Vagina (tissue), 2 donors: ENCODE results near the gene B4GALNT3.

Experiments
- CTCF ChIP-seq, 3 experiments: fragments of 450-650 bp in 2 of 3; fragments of 200-600 bp in 1 of 3; sonication (generic) in 1 of 3; IDR thresholded peaks; one replicate each; pipeline ENCODE4 v1.5.1; 2017 to 2019; ENCODE audit warnings: antibody characterized with exemption in 3 of 3, mild to moderate bottlenecking in 2 of 3, moderate library complexity in 2 of 3
- POLR2AphosphoS5 ChIP-seq, 2 donors: sonication (generic); formaldehyde crosslinking; IDR thresholded peaks; one replicate each; pipeline ENCODE4 v1.9.0; 2017; ENCODE audit warnings: antibody characterized with exemption in 2 of 2, mild to moderate bottlenecking in 2 of 2, low read depth in 1 of 2; ENCODE audit not compliant: insufficient read depth in 1 of 2

- no peak for TF ChIP-seq CTCF (IDR thresholded peaks at IDR 0.05)
- TF ChIP-seq POLR2AphosphoS5 (IDR thresholded peaks at IDR 0.05; ENCODE audit: insufficient read depth in 1 of 2, low read depth in 1 of 2) = no peak
Measured at GRCh38 chr12:527241-527640, 67.5 kb downstream of the B4GALNT3 start.
